ENCODE data around the gene CNTN4. TPM values are rescaled to one million over a fixed set of nuclear protein-coding genes. Genes with fewer than 3 reads are reported as not detected.

Gene CNTN4
- total RNA-seq, 1 experiment from 2014 or later = not detected

GRCh38 chr3:2810723-2811122 is 712.1 kb downstream of the CNTN4 start:
- Mint-ChIP-seq H3K27ac (no peak overlapping the region), H3K4me1 (no peaks in the 10 kb centered on the region), H3K27me3 (ENCODE audit: low read depth) (peaks cover 4% of the 10 kb centered on the region), H3K4me3 (no peak overlapping the region), H3K36me3 (peaks cover 84% of the 10 kb centered on the region), H3K9me3 (peaks cover 88% of the 10 kb centered on the region)
- POLR2A ChIA-PET = no interaction called here
- no peak for ATAC-seq
- TF ChIP-seq ZNF281 (CRISPR knock-in tag; IDR thresholded peaks at IDR 0.05) = no peak
- CTCF ChIA-PET = no interaction called here
- no peak for DNase-seq (ENCODE audit: low spot score)

DNA sequence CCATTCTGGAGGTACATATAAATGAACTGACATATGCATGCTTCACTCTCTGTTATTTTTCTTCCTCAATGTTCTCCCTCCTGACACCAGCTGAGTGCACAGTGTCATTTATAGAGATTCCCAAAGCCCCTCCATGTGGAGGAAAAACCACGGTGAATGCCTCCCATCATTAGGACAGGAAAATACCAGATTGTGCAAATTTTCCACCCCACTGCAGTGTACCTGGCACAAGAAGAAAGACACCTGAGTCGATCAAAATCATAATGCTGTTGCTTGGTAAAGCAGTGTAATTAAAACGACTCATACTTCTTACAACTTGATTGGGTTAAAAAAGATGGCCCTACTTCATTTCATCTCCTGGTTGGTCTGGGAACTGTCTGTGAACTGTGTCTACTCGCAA is 720.9 kb downstream of the CNTN4 start:
- peaks cover 79% of the 10 kb centered on the region for H3K9me3 Mint-ChIP-seq
- peaks cover 69% of the 10 kb centered on the region for H3K36me3 Mint-ChIP-seq
- ChIA-PET POLR2A (no interaction called here), CTCF (no interaction called here)
- no peak overlapping the region for H3K27ac Mint-ChIP-seq
- peaks cover 4% of the 10 kb centered on the region for H3K27me3 Mint-ChIP-seq (ENCODE audit: low read depth)
- no peak for ATAC-seq
- no peak overlapping the region for H3K4me3 Mint-ChIP-seq
- no peak for DNase-seq (ENCODE audit: low spot score)
- no peaks in the 10 kb centered on the region for H3K4me1 Mint-ChIP-seq
- TF ChIP-seq SMAD3 (CRISPR knock-in tag; IDR thresholded peaks at IDR 0.05; ENCODE audit: borderline replicate concordance) (no peak), ZNF219 (CRISPR knock-in tag; IDR thresholded peaks at IDR 0.05; ENCODE audit: borderline replicate concordance) (no peak), ZNF425 (CRISPR knock-in tag; conservative IDR thresholded peaks at IDR 0.05) (no peak), FOXJ3 (CRISPR knock-in tag; IDR thresholded peaks at IDR 0.05; ENCODE audit: borderline replicate concordance) (no peak), ZBTB43 (CRISPR knock-in tag; IDR thresholded peaks at IDR 0.05) (no peak), TP53 (CRISPR knock-in tag; IDR thresholded peaks at IDR 0.05) (no peak), GTF2I (CRISPR knock-in tag; conservative IDR thresholded peaks at IDR 0.05) (no peak), ERG (CRISPR knock-in tag; IDR thresholded peaks at IDR 0.05) (no peak), GRHL2 (CRISPR knock-in tag; IDR thresholded peaks at IDR 0.05; ENCODE audit: insufficient replicate concordance, severe bottlenecking) (no peak), IRF2 (CRISPR knock-in tag; IDR thresholded peaks at IDR 0.05; ENCODE audit: borderline replicate concordance, low read depth) (no peak), CTCF (IDR thresholded peaks at IDR 0.05) (no peak)
- TF ChIP-seq, protein P1, sequence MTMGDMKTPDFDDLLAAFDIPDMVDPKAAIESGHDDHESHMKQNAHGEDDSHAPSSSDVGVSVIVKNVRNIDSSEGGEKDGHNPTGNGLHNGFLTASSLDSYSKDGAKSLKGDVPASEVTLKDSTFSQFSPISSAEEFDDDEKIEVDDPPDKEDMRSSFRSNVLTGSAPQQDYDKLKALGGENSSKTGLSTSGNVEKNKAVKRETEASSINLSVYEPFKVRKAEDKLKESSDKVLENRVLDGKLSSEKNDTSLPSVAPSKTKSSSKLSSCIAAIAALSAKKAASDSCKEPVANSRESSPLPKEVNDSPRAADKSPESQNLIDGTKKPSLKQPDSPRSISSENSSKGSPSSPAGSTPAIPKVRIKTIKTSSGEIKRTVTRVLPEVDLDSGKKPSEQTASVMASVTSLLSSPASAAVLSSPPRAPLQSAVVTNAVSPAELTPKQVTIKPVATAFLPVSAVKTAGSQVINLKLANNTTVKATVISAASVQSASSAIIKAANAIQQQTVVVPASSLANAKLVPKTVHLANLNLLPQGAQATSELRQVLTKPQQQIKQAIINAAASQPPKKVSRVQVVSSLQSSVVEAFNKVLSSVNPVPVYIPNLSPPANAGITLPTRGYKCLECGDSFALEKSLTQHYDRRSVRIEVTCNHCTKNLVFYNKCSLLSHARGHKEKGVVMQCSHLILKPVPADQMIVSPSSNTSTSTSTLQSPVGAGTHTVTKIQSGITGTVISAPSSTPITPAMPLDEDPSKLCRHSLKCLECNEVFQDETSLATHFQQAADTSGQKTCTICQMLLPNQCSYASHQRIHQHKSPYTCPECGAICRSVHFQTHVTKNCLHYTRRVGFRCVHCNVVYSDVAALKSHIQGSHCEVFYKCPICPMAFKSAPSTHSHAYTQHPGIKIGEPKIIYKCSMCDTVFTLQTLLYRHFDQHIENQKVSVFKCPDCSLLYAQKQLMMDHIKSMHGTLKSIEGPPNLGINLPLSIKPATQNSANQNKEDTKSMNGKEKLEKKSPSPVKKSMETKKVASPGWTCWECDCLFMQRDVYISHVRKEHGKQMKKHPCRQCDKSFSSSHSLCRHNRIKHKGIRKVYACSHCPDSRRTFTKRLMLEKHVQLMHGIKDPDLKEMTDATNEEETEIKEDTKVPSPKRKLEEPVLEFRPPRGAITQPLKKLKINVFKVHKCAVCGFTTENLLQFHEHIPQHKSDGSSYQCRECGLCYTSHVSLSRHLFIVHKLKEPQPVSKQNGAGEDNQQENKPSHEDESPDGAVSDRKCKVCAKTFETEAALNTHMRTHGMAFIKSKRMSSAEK (CRISPR knock-in tag; IDR thresholded peaks at IDR 0.05; ENCODE audit: borderline replicate concordance) = no peak
- TF ChIP-seq, protein P2, sequence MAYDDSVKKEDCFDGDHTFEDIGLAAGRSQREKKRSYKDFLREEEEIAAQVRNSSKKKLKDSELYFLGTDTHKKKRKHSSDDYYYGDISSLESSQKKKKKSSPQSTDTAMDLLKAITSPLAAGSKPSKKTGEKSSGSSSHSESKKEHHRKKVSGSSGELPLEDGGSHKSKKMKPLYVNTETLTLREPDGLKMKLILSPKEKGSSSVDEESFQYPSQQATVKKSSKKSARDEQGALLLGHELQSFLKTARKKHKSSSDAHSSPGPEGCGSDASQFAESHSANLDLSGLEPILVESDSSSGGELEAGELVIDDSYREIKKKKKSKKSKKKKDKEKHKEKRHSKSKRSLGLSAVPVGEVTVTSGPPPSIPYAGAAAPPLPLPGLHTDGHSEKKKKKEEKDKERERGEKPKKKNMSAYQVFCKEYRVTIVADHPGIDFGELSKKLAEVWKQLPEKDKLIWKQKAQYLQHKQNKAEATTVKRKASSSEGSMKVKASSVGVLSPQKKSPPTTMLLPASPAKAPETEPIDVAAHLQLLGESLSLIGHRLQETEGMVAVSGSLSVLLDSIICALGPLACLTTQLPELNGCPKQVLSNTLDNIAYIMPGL (CRISPR knock-in tag; IDR thresholded peaks at IDR 0.05) = no peak
- TF ChIP-seq, protein P3, sequence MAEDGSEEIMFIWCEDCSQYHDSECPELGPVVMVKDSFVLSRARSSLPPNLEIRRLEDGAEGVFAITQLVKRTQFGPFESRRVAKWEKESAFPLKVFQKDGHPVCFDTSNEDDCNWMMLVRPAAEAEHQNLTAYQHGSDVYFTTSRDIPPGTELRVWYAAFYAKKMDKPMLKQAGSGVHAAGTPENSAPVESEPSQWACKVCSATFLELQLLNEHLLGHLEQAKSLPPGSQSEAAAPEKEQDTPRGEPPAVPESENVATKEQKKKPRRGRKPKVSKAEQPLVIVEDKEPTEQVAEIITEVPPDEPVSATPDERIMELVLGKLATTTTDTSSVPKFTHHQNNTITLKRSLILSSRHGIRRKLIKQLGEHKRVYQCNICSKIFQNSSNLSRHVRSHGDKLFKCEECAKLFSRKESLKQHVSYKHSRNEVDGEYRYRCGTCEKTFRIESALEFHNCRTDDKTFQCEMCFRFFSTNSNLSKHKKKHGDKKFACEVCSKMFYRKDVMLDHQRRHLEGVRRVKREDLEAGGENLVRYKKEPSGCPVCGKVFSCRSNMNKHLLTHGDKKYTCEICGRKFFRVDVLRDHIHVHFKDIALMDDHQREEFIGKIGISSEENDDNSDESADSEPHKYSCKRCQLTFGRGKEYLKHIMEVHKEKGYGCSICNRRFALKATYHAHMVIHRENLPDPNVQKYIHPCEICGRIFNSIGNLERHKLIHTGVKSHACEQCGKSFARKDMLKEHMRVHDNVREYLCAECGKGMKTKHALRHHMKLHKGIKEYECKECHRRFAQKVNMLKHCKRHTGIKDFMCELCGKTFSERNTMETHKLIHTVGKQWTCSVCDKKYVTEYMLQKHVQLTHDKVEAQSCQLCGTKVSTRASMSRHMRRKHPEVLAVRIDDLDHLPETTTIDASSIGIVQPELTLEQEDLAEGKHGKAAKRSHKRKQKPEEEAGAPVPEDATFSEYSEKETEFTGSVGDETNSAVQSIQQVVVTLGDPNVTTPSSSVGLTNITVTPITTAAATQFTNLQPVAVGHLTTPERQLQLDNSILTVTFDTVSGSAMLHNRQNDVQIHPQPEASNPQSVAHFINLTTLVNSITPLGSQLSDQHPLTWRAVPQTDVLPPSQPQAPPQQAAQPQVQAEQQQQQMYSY (CRISPR knock-in tag; IDR thresholded peaks at IDR 0.05) = no peak
